T-helper 9 cell (primary cell): ENCODE results near the gene CREB3L1.

Experiments used
- DNase-seq: peaks from one replicate; pipeline ENCODE4 v3.0.0-alpha.2; 2020

CREB3L1 gene

GRCh38 chr11:46347637-46348311 is 70.3 kb downstream of the CREB3L1 start:
- no peak for DNase-seq

- no peak for DNase-seq
Measured at GRCh38 chr11:46348566-46349401, 71.3 kb downstream of the CREB3L1 start.

- DNase-seq = no peak
Measured at GRCh38 chr11:46350695-46351094, 73.2 kb downstream of the CREB3L1 start.

GRCh38 chr11:46351148-46351547 is 73.7 kb downstream of the CREB3L1 start:
- no peak for DNase-seq

GRCh38 chr11:46351606-46352005 is 74.1 kb downstream of the CREB3L1 start:
- no peak for DNase-seq

GRCh38 chr11:46352063-46352841 is 74.8 kb downstream of the CREB3L1 start:
- DNase-seq = peak; percentile 76

- no peak for DNase-seq
Measured at GRCh38 chr11:46353698-46354097, 76.2 kb downstream of the CREB3L1 start.

- DNase-seq = no peak
Measured at GRCh38 chr11:46356924-46357482, 79.5 kb downstream of the CREB3L1 start.

GRCh38 chr11:46357483-46357936 is 80.0 kb downstream of the CREB3L1 start:
- no peak for DNase-seq

GRCh38 chr11:46359953-46360352 is 82.5 kb downstream of the CREB3L1 start:
- no peak for DNase-seq

- no peak for DNase-seq
Measured at GRCh38 chr11:46360878-46361277, 83.4 kb downstream of the CREB3L1 start.

- DNase-seq = no peak
Measured at GRCh38 chr11:46361283-46362155, 84.1 kb downstream of the CREB3L1 start.

- DNase-seq = no peak
Measured at GRCh38 chr11:46362156-46363030, 84.9 kb downstream of the CREB3L1 start.

- no peak for DNase-seq
Measured at GRCh38 chr11:46363031-46363407, 85.6 kb downstream of the CREB3L1 start.

- DNase-seq = no peak
Measured at GRCh38 chr11:46363455-46364005, 86.1 kb downstream of the CREB3L1 start.

- DNase-seq = no peak
Measured at GRCh38 chr11:46364056-46364455, 86.6 kb downstream of the CREB3L1 start.

- no peak for DNase-seq
Measured at GRCh38 chr11:46364791-46365190, 87.3 kb downstream of the CREB3L1 start.

GRCh38 chr11:46366260-46366659 is 88.8 kb downstream of the CREB3L1 start:
- DNase-seq = no peak

- no peak for DNase-seq
Measured at GRCh38 chr11:46366661-46367161, 89.2 kb downstream of the CREB3L1 start.

GRCh38 chr11:46367244-46367915 is 89.9 kb downstream of the CREB3L1 start:
- peak; percentile 70 for DNase-seq
